Inflammatory macrophage treated with lipopolysaccharide for 1 hour (primary cell): ENCODE results near the gene GEMIN5.
"Not testable (repeated sequence)": the region's sequence is repeated elsewhere in the genome, so short reads cannot be mapped to it uniquely, and the experiment has no call there.

Source experiments
- DNase-seq, 2 donors: peaks; one replicate each; pipeline ENCODE4 v3.0.0-alpha.2; 2020 to 2022

GEMIN5 gene, protein sequence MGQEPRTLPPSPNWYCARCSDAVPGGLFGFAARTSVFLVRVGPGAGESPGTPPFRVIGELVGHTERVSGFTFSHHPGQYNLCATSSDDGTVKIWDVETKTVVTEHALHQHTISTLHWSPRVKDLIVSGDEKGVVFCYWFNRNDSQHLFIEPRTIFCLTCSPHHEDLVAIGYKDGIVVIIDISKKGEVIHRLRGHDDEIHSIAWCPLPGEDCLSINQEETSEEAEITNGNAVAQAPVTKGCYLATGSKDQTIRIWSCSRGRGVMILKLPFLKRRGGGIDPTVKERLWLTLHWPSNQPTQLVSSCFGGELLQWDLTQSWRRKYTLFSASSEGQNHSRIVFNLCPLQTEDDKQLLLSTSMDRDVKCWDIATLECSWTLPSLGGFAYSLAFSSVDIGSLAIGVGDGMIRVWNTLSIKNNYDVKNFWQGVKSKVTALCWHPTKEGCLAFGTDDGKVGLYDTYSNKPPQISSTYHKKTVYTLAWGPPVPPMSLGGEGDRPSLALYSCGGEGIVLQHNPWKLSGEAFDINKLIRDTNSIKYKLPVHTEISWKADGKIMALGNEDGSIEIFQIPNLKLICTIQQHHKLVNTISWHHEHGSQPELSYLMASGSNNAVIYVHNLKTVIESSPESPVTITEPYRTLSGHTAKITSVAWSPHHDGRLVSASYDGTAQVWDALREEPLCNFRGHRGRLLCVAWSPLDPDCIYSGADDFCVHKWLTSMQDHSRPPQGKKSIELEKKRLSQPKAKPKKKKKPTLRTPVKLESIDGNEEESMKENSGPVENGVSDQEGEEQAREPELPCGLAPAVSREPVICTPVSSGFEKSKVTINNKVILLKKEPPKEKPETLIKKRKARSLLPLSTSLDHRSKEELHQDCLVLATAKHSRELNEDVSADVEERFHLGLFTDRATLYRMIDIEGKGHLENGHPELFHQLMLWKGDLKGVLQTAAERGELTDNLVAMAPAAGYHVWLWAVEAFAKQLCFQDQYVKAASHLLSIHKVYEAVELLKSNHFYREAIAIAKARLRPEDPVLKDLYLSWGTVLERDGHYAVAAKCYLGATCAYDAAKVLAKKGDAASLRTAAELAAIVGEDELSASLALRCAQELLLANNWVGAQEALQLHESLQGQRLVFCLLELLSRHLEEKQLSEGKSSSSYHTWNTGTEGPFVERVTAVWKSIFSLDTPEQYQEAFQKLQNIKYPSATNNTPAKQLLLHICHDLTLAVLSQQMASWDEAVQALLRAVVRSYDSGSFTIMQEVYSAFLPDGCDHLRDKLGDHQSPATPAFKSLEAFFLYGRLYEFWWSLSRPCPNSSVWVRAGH (N-terminal part only)

DNA sequence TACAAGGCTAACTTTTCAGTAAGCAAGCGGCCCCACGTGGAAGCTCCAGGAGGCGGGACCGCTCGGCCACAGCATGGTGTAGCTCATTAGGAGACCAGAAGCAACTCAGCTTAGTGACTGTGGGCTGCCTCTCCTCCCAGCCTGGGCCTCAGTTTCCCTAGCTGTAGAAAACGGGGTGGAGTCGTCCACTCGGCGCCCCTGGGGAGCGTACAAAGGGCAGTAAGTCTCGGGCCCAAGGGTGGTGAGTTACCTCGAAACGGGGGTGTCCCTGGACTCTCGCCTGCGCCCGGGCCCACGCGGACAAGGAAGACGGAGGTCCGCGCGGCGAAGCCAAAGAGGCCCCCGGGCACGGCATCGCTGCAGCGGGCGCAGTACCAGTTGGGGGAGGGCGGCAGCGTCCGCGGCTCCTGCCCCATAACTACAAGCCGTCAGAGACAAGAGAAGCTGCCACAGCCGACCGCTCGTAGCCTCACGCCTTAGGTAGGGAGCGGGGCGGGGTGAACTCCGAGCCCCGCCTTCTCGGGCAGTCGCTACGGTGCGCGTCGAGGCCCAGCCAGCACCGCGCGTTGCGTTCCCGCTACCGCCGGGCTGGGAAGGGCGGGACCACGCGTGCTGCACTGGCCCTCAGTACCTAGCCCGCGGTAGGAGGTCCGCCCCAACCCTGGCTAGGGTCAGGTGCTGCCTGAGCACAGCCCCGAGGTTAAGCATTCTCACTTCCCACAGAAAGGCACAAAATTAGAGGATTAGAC, at the start of gene GEMIN5:
GEMIN5 (minus strand) TSS at position 494 of the 749 bp plus-strand sequence; CDS start at position 416, 78 bp downstream.
- DNase-seq = peak; percentile 80 to 86

- no peak for DNase-seq
Measured at GRCh38 chr5:154986151-154986550, 48.1 kb upstream of the GEMIN5 start.

DNA sequence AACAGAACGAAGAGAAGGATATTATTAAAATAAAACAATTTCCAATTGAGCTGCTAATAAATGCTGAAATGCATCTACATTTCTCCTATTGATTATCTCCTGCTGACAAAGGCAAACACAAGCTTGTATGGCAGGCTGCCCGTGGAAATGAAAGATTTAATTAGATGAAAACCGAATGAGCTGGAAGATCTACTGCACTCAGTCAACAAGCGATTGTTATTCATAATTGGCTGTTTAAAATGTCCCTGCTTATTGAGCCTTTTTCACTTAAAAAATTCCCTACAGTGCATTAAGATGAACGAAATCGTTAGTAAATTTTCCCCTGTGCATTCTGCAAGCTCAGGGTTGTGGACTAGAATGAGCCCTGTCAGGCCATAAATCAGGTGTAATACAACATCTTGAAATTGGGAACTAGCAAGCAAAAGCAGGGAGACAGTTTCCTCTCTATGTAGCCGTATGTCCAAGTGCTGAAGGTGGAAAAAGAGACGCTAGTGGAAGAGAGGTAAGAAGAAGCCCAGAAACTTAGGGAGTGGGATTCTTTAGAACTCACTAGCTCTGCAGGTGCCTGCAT, 47.0 kb upstream of the GEMIN5 start:
- no peak for DNase-seq

DNA sequence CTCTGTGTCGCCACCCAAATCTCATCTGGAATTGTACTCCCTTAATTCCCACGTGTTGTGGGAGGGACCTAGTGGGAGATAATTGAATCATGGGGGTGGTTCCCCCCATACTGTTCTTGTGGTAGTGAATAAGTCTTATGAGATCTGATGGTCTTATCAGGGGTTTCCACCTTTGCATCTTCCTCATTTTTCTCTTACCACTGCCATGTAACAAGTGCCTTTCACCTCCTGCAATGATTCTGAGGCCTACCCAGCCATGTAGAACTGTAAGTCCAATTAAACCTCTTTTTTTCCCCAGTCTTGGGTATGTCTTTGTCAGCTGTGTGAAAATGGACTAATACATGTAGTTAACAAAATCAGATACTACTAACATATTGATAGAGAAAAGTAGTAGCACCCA, 40.3 kb upstream of the GEMIN5 start:
- DNase-seq = not testable (repeated sequence)

- peak; percentile 5 to 10 for DNase-seq
Measured at GRCh38 chr5:154977409-154977808, 39.4 kb upstream of the GEMIN5 start.

- DNase-seq = not testable (repeated sequence)
Measured at GRCh38 chr5:154976082-154976481, 38.1 kb upstream of the GEMIN5 start.

DNA sequence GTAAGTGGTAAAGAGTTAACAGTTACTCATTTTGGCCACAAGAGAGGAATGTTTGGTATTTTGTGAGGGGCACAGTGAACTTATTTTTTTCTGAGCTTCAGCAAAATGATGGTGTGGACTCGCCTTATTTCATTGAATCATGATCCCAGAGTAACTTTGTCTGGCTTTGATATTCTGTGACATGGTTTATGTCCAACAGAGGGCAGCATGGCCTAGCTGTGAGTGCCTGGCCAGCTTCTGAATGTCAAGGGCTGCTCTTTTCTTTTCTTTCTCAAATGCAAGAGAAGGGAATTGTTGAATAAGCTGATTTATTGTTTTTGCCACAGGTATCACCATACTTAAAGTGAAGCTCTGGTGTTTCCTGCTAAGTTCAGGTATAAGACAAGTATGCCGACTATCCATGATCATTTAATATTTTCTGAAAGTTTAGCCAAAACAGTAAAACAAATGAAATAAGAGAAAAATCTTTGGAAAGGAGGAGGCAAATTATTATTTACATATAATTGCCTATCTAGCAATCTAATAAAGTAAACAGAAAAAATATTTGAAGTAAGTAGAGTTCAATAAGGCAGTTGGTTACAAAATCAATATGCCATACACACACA, 34.6 kb upstream of the GEMIN5 start:
- peak in 1 of 2 donors; percentile 12 for DNase-seq

DNA sequence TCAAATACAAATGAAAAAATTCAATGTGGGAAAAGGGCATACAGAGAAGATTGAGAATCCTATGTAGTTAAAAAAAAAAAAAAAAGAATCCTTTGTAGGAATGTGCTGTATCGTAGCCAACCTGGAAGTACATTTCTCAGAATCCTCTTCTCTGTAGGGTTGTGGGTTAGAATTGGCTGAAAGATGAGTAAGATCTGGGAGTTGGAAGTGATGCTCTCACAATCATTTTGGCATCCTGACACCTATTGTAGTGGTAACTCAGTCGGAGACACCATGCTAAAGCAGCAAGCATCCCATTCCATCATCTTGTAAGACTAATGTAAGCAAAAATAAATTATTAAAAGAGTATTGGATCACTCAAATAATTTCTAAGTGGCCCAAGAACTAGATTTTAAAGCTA, 33.5 kb upstream of the GEMIN5 start:
- DNase-seq = no peak

GRCh38 chr5:154970759-154971158, 32.7 kb upstream of the GEMIN5 start:
- DNase-seq = no peak

GRCh38 chr5:154968953-154969352, 30.9 kb upstream of the GEMIN5 start:
- DNase-seq = no peak

GRCh38 chr5:154967421-154968024, 29.5 kb upstream of the GEMIN5 start:
- peak in 1 of 2 donors; percentile 41 for DNase-seq

GRCh38 chr5:154966874-154967273, 28.9 kb upstream of the GEMIN5 start:
- DNase-seq = no peak

DNA sequence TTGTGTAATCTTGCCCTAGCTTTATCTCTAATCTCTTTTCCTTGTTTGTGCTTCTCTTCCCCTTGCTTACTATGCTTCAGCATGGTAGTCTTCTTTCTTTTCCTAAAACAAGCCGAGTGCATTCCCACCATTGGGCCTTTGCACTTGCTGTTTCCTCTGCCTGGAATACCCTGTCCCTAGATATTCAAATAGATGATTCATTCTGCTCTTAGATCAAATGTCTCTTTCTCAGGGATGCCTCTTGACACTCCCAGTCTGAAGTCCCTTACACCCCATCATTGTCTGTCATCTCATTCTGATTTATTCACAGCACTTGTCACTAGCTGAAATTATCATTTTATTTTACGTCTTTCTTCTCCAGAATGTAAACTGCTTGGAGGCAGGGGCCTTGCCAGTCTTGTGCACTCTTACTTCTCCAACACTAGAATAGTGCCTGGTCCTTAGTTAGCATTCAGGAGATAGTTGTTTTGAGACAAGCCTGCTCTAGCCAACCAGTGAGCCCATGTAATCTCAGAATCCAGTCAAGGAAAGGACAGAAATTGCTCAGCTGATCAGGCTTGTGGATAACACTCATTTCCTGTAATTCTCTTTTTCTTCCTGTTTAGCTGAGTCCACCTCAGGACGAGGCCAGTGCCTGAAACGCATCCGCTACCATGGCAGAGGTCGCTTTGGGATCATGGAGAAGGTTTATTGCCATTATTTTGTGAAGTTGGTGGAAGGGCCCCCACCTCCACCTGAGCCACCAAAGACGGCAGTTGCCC, 28.2 kb upstream of the GEMIN5 start:
- no peak for DNase-seq

DNA sequence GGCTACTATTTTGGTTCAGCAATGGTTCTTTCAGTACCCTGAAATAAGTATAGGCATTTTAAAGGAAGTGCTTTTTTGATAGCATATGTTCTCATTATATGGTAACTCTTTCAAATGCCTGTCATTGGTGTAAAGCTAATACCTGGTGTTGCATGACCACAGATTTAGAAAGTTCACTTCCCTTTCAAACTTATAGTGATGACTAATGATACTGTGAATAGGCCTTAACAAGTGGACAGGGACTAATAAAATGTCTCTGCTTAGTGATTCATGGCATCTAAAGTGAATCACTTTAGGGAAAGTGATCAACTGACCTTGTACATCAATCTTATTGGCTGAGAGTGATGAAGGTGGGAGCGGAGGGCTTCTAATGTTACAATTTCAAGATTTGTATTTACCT, 24.5 kb upstream of the GEMIN5 start:
- no peak for DNase-seq

- DNase-seq = no peak
Measured at GRCh38 chr5:154956712-154957111, 18.7 kb upstream of the GEMIN5 start.

- no peak for DNase-seq
Measured at GRCh38 chr5:154949781-154950180, 11.8 kb upstream of the GEMIN5 start.

GRCh38 chr5:154948313-154948712, 10.3 kb upstream of the GEMIN5 start:
- no peak for DNase-seq

GRCh38 chr5:154947778-154948177, 9.8 kb upstream of the GEMIN5 start:
- no peak for DNase-seq

DNA sequence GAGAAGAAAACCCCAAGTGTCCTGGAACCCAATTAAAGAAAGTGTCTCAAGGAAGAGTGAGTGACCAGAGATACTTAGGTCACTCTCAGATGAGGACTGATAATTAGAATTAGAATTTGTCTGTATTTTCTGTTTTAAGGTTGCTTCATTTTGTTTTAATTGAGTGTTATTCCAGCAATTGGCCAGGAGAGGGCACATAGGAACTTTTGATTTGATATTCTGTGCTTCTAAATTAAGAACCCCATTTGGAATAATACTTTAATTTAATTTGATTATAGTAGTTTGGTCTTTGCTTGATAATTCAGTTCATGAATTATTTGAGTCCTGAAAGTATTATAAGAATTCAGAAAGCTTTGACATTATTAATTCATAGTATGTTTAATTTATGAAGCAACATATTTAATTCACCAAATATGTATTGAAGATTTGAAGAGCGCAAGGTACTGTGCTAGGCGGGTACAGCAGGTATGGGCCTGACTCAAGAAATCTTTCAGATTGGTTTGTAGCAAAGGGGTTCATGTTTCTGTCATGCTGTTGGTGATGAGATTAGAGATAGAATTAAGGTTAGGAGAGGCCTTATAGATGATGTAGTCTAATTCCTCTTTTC, 7.8 kb upstream of the GEMIN5 start:
- DNase-seq = peak; percentile 12 to 45

GRCh38 chr5:154944716-154945115, 6.7 kb upstream of the GEMIN5 start:
- DNase-seq = no peak
